NB4 (cell line): Measurements from ENCODE around the gene ATG4C.

ENCODE experiments used
- DNase-seq: peaks from one replicate; pipeline ENCODE4 v3.0.0; 2010; ENCODE audit warnings: low read depth
- H3K4me3 ChIP-seq: one replicate; pipeline ENCODE4 v1.5.1; 2011; ENCODE audit warnings: mild to moderate bottlenecking, low read depth, low read length, moderate library complexity
- CTCF ChIP-seq: IDR thresholded peaks from one replicate; pipeline ENCODE4 v1.5.1; 2012; ENCODE audit warnings: low read depth, low read length
- MAX ChIP-seq: IDR thresholded peaks from 2 replicates; pipeline ENCODE4 v1.6.1; 2011; ENCODE audit warnings: low read depth, low read length
- MYC ChIP-seq: IDR thresholded peaks from 2 replicates; pipeline ENCODE4 v1.6.1; 2011; ENCODE audit warnings: low read depth, low read length
- POLR2A ChIP-seq: IDR thresholded peaks from 2 replicates; pipeline ENCODE4 v1.6.1; 2011; ENCODE audit warnings: mild to moderate bottlenecking; ENCODE audit not compliant: insufficient read length; ENCODE audit errors: extremely low read depth

The ATG4C gene

GRCh38 chr1:62876535-62876934 lies 92.6 kb downstream of the ATG4C start:
- DNase-seq, result no peak
- H3K4me3 ChIP-seq, result no peak overlapping the region
- TF ChIP-seq MYC (no peak), MAX (no peak), POLR2A (no peak), CTCF (no peak)

- no peak for DNase-seq
- TF ChIP-seq MYC, result no peak
- H3K4me3 ChIP-seq, result no peak overlapping the region
Measured at GRCh38 chr1:62877579-62877978, 93.6 kb downstream of the ATG4C start.

- DNase-seq, result no peak
- no peak overlapping the region for H3K4me3 ChIP-seq
- TF ChIP-seq CTCF, result no peak
- TF ChIP-seq MAX, result no peak
- TF ChIP-seq MYC, result no peak
- TF ChIP-seq POLR2A, result no peak
Measured at GRCh38 chr1:62879962-62880361, 96.0 kb downstream of the ATG4C start.

- DNase-seq, result no peak
- TF ChIP-seq CTCF (no peak), MAX (no peak), POLR2A (no peak), MYC (no peak)
- no peak overlapping the region for H3K4me3 ChIP-seq
Measured at GRCh38 chr1:62882201-62883104, 98.5 kb downstream of the ATG4C start.

- no peak overlapping the region for H3K4me3 ChIP-seq
- no peak for DNase-seq
- no peak for TF ChIP-seq CTCF
- no peak for TF ChIP-seq MYC
- no peak for TF ChIP-seq POLR2A
Measured at GRCh38 chr1:62884156-62884740, 100.3 kb downstream of the ATG4C start.

GRCh38 chr1:62887799-62888507 lies 104.0 kb downstream of the ATG4C start:
- TF ChIP-seq MAX (no peak), MYC (no peak), POLR2A (no peak), CTCF (no peak)
- no peak overlapping the region for H3K4me3 ChIP-seq
- no peak for DNase-seq
